Uterus (tissue), 4 donors: ENCODE results near the gene MMS22L. TPM values are rescaled to one million over a fixed set of nuclear protein-coding genes. Genes with fewer than 3 reads are reported as not detected.

Experiments
- DNase-seq, 2 donors: peaks; one replicate each; pipeline ENCODE4 v3.0.0-alpha.2; 2019 to 2020
- H3K27ac ChIP-seq, 2 donors: fragments of 200-600 bp; sonication (generic); 1 replicate in 1 of 2; 2 replicates in 1 of 2; pipeline ENCODE4 v1.5.1; 2016 to 2018
- H3K27me3 ChIP-seq, 2 donors: fragments of 200-600 bp; sonication (generic); one replicate each; pipeline ENCODE4 v1.5.1; 2018 to 2019; ENCODE audit warnings: control low read depth in 1 of 2
- H3K36me3 ChIP-seq, 2 donors: fragments of 200-600 bp; sonication (generic); one replicate each; pipeline ENCODE4 v1.5.1; 2019; ENCODE audit warnings: control low read depth in 1 of 2
- H3K4me1 ChIP-seq, 2 donors: fragments of 200-600 bp; sonication (generic); one replicate each; pipeline ENCODE4 v1.5.1; 2018 to 2019; ENCODE audit warnings: control low read depth in 1 of 2
- H3K4me3 ChIP-seq, 2 donors: fragments of 200-600 bp; sonication (generic); 1 replicate in 1 of 2; 2 replicates in 1 of 2; pipeline ENCODE4 v1.5.1; 2018 to 2019; ENCODE audit warnings: mild to moderate bottlenecking in 1 of 2
- H3K9me3 ChIP-seq, 2 donors: fragments of 200-600 bp; sonication (generic); one replicate each; pipeline ENCODE4 v1.5.1; 2019; ENCODE audit warnings: control low read depth in 1 of 2
- POLR2A ChIP-seq, 2 donors: fragments of 450-650 bp; IDR thresholded peaks; one replicate each; pipeline ENCODE4 v1.6.1; 2016; ENCODE audit warnings: antibody characterized with exemption in 2 of 2, mild to moderate bottlenecking in 1 of 2, moderate library complexity in 1 of 2
- intact Hi-C: fragments of 100-400 bp; cut with DNase I; formaldehyde crosslinking; loops from one replicate; pipeline ENCODE4 v1.15.1; 2023; ENCODE audit warnings: low total_unique reads
- total RNA-seq, 4 donors: library from RNA; depleted of rRNA in 3 of 4; stranded (reverse); fragments of >200 nt in 3 of 4; gene quantifications; one replicate each; pipeline versions ENCODE4 v1.1.0 to v1.2.4, GENCODE V29; 2014 to 2023
- TF ChIP-seq, protein P1 (sequence below), 4 experiments: fragments of 200-600 bp in 2 of 4; fragments of 450-650 bp in 2 of 4; sonication (generic) in 2 of 4; IDR thresholded peaks; one replicate each; pipeline ENCODE4 v1.5.1; 2016 to 2019; ENCODE audit warnings: antibody characterized with exemption in 4 of 4, mild to moderate bottlenecking in 2 of 4, moderate library complexity in 1 of 4
- donor health status: DM: yes; HTN: yes; CAD: no.

Gene MMS22L
- total RNA-seq, 4 donors from 2014 or later = 1.5 to 36.7 (median 9.8) TPM

- no peak overlapping the region for H3K4me3 ChIP-seq
- no peaks in the 10 kb centered on the region for H3K4me1 ChIP-seq
- no peaks in the 10 kb centered on the region for H3K27me3 ChIP-seq
- no peak overlapping the region for H3K27ac ChIP-seq
- TF ChIP-seq POLR2A (IDR thresholded peaks at IDR 0.05) = no peak
- TF ChIP-seq, protein P1, sequence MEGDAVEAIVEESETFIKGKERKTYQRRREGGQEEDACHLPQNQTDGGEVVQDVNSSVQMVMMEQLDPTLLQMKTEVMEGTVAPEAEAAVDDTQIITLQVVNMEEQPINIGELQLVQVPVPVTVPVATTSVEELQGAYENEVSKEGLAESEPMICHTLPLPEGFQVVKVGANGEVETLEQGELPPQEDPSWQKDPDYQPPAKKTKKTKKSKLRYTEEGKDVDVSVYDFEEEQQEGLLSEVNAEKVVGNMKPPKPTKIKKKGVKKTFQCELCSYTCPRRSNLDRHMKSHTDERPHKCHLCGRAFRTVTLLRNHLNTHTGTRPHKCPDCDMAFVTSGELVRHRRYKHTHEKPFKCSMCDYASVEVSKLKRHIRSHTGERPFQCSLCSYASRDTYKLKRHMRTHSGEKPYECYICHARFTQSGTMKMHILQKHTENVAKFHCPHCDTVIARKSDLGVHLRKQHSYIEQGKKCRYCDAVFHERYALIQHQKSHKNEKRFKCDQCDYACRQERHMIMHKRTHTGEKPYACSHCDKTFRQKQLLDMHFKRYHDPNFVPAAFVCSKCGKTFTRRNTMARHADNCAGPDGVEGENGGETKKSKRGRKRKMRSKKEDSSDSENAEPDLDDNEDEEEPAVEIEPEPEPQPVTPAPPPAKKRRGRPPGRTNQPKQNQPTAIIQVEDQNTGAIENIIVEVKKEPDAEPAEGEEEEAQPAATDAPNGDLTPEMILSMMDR (IDR thresholded peaks at IDR 0.05) = no peak
- H3K9me3 ChIP-seq = no peaks in the 10 kb centered on the region
- no peaks in the 10 kb centered on the region for H3K36me3 ChIP-seq
- DNase-seq = no peak
- intact Hi-C loops = no loop called here
These were observed 171.8 kb downstream of the MMS22L start for GRCh38 chr6:97111243-97111642.

DNA sequence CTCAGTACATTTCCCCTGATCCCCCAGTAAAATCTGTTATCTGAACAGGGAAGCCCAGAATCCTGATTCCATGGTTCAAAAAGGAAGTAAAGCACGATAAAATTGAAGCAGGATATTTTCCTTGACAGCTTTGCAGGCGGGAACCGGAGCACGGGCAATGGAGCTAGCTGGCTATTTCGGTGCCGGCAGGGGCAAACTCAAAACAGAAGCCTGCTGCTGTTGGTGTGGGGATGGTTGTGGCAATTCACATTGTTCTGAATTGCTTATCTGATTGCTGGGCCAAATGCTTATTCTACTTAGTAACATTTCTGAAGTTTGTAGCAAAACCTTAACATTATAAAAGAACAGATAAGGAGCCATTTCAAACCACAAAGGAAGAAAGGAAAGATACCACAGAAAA, 172.4 kb downstream of the MMS22L start:
- Histone ChIP-seq H3K27ac (no peak overlapping the region), H3K36me3 (no peaks in the 10 kb centered on the region), H3K4me1 (no peaks in the 10 kb centered on the region), H3K27me3 (no peaks in the 10 kb centered on the region), H3K4me3 (no peak overlapping the region), H3K9me3 (no peaks in the 10 kb centered on the region)
- TF ChIP-seq, protein P1 (IDR thresholded peaks at IDR 0.05) = no peak
- TF ChIP-seq POLR2A (IDR thresholded peaks at IDR 0.05) = no peak
- intact Hi-C loops = no loop called here
- DNase-seq = no peak

DNA sequence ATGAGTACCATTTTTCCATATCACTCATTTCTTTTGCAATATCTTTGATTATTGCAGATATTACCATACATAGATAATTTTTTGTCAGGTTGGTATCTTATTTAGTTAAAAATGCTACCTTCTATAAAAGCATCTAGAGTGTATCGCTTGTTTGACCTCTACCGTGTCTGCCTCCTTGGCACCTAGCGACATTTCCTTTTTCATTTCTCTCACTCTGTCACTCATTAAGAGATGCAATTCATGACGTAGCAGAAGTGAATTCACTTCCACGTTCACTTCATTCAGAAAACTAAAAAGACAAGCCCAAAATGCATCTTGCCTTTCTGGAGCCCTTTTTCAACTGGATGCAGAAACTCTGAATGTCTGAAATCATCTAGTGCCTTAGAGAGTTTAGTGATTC, 172.9 kb downstream of the MMS22L start:
- intact Hi-C loops = no loop called here
- no peaks in the 10 kb centered on the region for H3K4me1 ChIP-seq
- H3K4me3 ChIP-seq = no peak overlapping the region
- H3K27ac ChIP-seq = no peak overlapping the region
- H3K27me3 ChIP-seq = no peaks in the 10 kb centered on the region
- DNase-seq = no peak
- H3K36me3 ChIP-seq = no peaks in the 10 kb centered on the region
- H3K9me3 ChIP-seq = no peaks in the 10 kb centered on the region
- TF ChIP-seq, protein P1 (IDR thresholded peaks at IDR 0.05) = no peak
- no peak for TF ChIP-seq POLR2A (IDR thresholded peaks at IDR 0.05)

GRCh38 chr6:97109444-97109843, 173.6 kb downstream of the MMS22L start:
- no peak for TF ChIP-seq POLR2A (IDR thresholded peaks at IDR 0.05)
- TF ChIP-seq, protein P1 (IDR thresholded peaks at IDR 0.05) = no peak
- intact Hi-C loops = no loop called here
- H3K4me3 ChIP-seq = no peak overlapping the region
- no peak overlapping the region for H3K27ac ChIP-seq
- H3K27me3 ChIP-seq = no peaks in the 10 kb centered on the region
- H3K4me1 ChIP-seq = no peaks in the 10 kb centered on the region
- no peaks in the 10 kb centered on the region for H3K9me3 ChIP-seq
- no peak for DNase-seq
- no peaks in the 10 kb centered on the region for H3K36me3 ChIP-seq

DNA sequence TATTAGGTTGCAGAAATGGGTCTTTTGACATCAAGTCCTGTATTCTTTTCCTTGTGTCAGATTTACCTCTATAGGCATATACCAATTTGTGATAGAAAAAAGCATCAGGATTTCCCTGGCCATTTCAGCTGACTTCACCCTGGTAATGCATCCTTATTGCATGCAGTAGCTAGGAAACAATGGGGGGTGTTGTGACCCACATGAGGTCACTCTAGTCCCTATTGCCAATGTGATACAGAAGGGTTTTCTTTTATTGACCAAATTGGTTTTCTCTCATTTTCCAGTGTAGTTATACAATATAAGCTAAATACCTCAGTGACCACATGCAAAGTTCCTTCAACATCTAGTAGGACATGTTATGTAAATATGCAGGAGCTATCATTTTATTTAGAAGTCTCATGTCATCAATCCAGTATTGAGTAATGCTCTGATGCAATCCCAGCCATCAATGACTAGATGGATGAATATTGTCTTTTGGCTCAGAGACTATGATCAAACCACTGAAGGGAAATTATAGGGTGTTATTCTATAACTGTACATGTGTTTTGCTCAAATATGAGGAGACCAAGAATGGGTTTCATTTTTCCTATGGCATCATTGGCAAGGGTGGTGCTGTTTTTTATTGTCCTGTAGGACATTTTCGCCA, 180.7 kb downstream of the MMS22L start:
- H3K4me3 ChIP-seq = no peak overlapping the region
- H3K36me3 ChIP-seq = no peaks in the 10 kb centered on the region
- no peaks in the 10 kb centered on the region for H3K9me3 ChIP-seq
- no peaks in the 10 kb centered on the region for H3K4me1 ChIP-seq
- no peak overlapping the region for H3K27ac ChIP-seq
- DNase-seq = no peak
- intact Hi-C loops = no loop called here
- H3K27me3 ChIP-seq = no peaks in the 10 kb centered on the region
- TF ChIP-seq POLR2A (IDR thresholded peaks at IDR 0.05) = no peak
- TF ChIP-seq, protein P1 (IDR thresholded peaks at IDR 0.05) = no peak
